Hematopoietic multipotent progenitor cell treated with erythropoietin and hydrocortisone succinate and interleukin-3 and kit ligand, for 17 days (in vitro differentiated cells): Measurements from ENCODE around the gene COL27A1.

Experiments used
- DNase-seq: peaks from one replicate; pipeline ENCODE4 v3.0.0-alpha.2; 2015; ENCODE audit warnings: low spot score

Gene COL27A1

GRCh38 chr9:114168281-114169028 lies 13.1 kb downstream of the COL27A1 start:
- no peak for DNase-seq

GRCh38 chr9:114169029-114169951 lies 14.0 kb downstream of the COL27A1 start:
- no peak for DNase-seq

DNA sequence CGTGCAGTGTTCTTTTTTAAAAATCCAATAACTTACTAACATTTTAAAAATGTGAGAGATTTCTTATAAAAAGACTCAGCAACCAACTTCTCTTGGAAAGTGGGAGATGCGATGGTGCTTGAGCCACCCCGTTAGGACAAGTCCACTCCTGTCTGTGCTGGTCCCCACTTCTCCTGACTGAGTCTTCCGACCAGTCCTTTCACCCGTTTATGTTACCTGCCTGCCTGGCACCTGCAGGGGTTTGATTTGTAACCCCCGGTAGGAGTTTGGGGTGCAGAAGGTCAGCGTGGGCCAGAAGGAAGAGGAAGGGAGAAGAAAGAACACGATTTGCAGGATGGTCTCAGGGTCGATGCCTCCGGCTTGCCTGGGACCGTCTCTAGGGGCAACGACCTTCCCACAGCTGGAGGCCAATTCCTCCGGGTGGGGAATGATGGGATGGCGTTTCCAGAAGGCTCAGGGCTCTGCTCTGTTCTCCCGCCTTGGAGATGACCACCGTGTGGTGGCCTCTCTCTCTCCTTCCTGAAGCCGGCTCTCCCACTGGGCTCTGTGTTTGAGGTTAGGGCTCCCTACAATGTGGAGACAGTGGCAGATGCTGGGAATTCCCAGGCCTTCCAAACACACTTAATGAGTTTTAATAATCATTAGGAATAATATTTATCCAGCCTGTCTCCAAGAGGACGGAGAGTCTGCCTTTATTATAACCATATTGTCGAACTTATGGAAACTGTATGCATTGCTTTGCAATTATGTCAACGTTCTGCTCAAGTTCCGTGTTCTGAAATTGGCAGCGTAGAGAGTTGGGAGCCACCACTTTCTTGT lies 14.8 kb downstream of the COL27A1 start:
- DNase-seq, result no peak

DNA sequence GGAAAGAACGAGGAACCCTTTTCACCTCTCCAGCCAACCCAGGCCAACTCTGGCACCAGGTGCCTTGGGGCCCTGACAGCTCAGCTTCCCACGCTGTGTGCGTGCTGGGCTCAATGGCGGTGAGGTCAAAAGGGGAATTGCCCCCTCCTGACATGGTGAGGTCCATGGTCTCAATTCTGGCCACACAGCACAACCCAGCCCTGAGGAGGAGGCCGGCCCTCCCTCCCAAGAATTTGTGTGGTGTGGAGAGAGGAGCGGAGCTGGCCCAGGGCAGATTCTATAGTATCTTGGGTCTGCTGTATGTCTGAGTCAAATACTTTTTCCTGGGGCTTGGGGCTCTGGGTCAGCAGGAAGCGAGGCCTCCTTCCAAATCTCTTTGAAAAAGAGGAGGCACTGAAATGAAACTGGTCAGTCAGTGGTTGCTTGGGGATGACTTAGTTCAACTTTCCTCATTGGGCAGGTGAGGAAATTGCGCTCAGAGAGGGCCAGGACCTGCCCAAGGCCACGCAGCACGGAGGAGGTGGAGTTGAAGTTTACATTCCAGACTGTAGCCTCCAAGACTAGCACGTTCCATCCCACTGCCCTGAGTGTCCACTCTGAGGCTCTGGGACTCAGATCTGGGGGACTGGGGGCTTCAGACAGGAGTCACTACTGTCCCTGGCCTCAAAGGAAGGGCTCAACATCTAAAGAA lies 15.6 kb downstream of the COL27A1 start:
- no peak for DNase-seq

DNA sequence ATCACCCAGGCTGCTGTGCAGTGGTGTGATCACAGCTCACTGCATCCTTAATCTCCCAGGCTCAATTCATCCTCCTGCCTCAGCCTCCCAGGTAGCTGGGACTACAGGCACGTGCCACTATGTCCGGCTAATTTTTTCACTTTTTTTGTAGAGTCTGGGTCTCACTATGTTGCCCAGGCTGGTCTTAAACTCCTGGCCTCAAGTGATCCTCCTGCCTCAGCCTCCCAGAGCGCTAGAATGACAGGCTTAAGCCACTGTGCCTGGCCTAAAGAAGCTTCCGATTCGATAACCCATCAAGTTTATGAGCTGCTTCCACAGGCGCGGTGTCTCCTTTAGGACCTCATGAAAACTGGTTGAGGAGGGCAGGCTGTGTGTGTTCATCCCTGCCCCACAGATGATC lies 16.2 kb downstream of the COL27A1 start:
- DNase-seq, result no peak

DNA sequence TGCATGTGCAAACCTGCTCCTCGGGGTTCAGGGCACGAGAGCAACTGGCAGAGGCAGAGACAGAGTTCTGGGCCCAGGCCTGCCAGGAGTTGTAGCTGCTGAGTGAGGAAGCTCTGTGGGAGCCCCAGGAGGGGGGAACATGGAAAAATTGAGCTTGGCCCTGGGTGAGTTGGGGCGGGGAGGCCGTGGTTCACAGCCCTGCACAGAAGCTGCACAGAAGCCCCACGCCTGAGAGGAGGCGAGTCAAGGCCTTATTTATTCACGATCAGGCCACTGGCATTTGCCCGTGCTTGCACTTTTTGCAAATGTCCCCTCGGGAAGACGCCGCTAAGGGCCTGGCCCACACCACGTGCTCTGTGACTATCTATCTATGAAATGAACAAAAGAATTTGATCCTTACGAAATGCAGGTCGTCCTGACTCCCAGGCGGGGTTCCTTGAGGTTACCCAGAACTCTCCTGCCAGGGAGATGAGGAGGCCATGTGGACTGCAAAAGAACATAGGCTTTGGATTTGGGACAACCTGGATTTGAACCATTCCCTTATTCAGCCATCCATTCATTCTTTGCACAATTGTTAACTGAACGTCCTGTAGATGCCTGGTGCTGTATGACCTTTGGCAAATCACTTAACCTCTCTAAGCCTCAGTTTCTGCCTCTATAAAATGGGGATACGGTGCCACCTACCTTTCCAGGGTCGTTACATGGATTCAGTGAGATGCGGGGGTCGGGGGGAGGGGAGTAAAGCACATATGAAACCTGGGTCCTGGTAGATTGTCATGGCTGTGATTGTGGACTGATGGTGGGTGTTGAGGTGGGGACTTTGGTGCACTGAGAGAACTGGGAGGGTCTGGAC lies 17.9 kb downstream of the COL27A1 start:
- DNase-seq, result no peak

DNA sequence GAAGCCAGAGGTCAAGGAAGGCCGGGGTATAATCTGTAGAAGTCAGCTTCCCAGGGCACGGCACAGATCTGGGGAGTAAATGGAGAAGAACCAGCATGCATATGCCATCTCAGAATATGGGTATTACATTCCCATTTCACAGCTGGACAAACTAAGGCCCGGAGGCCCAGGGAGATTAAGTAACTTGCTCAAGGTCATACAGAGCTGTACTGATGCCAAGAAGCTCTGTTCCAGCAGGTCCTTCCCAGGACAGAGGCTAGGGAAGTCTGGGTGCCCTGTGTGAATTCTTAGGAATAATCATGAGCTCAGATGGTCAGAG lies 19.2 kb downstream of the COL27A1 start:
- no peak for DNase-seq

- DNase-seq, result no peak
Measured at GRCh38 chr9:114174876-114175771, 19.8 kb downstream of the COL27A1 start.

- no peak for DNase-seq
Measured at GRCh38 chr9:114176624-114177291, 21.4 kb downstream of the COL27A1 start.

DNA sequence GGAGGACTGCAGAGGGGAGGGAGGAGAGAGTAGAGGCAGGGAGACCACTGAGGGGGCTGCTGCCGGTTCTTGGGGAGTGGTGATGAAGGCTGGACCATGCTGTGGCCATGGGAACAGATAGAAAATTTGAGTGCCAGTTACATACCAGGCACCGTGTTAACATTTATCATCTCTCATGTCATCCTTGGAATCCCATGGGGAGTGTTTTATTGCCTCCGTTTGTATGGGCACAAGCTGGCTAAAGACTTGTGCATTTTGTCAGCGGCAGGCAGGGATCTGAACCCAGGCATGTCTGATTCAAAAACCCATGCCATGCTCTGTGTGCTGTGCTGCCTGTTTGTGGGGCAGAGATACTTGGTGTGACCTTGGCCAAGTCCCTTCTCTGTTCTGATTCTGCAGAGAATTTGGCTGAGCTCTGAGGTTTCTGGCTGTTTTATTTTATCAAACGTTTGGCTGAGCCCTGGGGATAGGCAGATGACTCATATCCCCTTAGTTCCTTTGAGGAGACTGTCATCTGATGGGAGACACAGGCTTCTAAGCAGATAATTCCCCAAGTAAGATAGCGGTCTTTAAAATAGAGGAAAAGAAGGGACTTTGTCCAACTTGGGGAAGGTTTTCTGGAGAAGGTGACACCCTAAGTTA lies 22.2 kb downstream of the COL27A1 start:
- no peak for DNase-seq

DNA sequence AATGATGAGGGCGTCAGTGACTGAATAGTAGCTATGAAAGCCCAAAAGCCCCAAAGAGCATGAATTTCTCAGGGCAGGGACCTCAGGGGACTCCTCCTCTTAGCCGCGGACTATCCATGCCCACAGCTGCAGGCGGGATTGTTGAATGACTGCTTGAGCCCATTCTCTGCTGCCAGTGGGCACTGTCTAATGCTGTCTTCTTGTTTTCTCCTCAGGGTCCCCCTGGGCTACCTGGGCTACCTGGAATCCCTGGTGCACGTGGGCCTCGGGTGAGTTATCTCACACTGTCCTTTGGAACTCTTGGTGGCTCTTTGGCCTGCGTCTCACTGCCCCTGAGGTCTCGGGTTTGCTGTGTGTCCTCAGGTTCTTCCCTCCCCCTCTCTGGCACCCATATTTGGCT lies 22.7 kb downstream of the COL27A1 start:
- no peak for DNase-seq

- no peak for DNase-seq
Measured at GRCh38 chr9:114178756-114179450, 23.6 kb downstream of the COL27A1 start.

- DNase-seq, result no peak
Measured at GRCh38 chr9:114179516-114179915, 24.2 kb downstream of the COL27A1 start.

GRCh38 chr9:114180696-114181606 lies 25.6 kb downstream of the COL27A1 start:
- DNase-seq, result no peak

- no peak for DNase-seq
Measured at GRCh38 chr9:114181607-114182409, 26.5 kb downstream of the COL27A1 start.

- no peak for DNase-seq
Measured at GRCh38 chr9:114183006-114183405, 27.7 kb downstream of the COL27A1 start.
